CD4-positive, CD25-positive, alpha-beta regulatory T cell (primary cell): ENCODE data around the gene ZBTB37. TPM values are rescaled to one million over a fixed set of nuclear protein-coding genes. Genes with fewer than 3 reads are reported as not detected.

Source experiments
- ATAC-seq, 2 donors: fragments of 150-1000 bp; cut with Tn5 transposase; one replicate each; pipeline ENCODE4 v1.10.0; 2021; ENCODE audit warnings: low read depth in 2 of 2, moderate number of reproducible peaks in 2 of 2, moderate library complexity in 1 of 2
- DNase-seq, 3 donors: peaks; one replicate each; pipeline versions ENCODE4 v3.0.0 to v3.0.0-alpha.2; 2012 to 2022; ENCODE audit warnings: mixed read lengths in 1 of 3
- H3K27ac ChIP-seq: one replicate; pipeline ENCODE4 v1.7.0; 2013; ENCODE audit warnings: mild to moderate bottlenecking, low read length; ENCODE audit not compliant: insufficient read depth, poor library complexity, severe bottlenecking
- H3K27me3 ChIP-seq: one replicate; pipeline ENCODE4 v1.7.0; 2013; ENCODE audit warnings: low read length; ENCODE audit not compliant: control insufficient read depth, insufficient read depth
- H3K36me3 ChIP-seq: one replicate; pipeline ENCODE4 v1.7.0; 2013; ENCODE audit warnings: mild to moderate bottlenecking, low read length, moderate library complexity; ENCODE audit not compliant: control insufficient read depth, insufficient read depth
- H3K4me1 ChIP-seq: 2 replicates; pipeline ENCODE4 v1.7.0; 2013; ENCODE audit warnings: mild to moderate bottlenecking, low read length; ENCODE audit not compliant: insufficient read depth, control insufficient read depth, poor library complexity, severe bottlenecking
- H3K4me3 ChIP-seq: one replicate; pipeline ENCODE4 v1.7.0; 2013; ENCODE audit warnings: low read depth, mild to moderate bottlenecking, low read length, moderate library complexity
- H3K9me3 ChIP-seq, 2 experiments: 1 replicate in 1 of 2; 2 replicates in 1 of 2; pipeline ENCODE4 v1.7.0; 2013; ENCODE audit warnings: low read length in 2 of 2, mild to moderate bottlenecking in 1 of 2, moderate library complexity in 1 of 2; ENCODE audit not compliant: control insufficient read depth in 2 of 2
- H3K27ac Mint-ChIP-seq, 3 donors: one replicate each; pipeline ENCODE4 v1.8.0; 2020 to 2022; ENCODE audit warnings: mild to moderate bottlenecking in 3 of 3, mixed read lengths in 3 of 3, moderate library complexity in 2 of 3
- H3K27me3 Mint-ChIP-seq: one replicate; pipeline ENCODE4 v1.8.0; 2022; ENCODE audit warnings: mild to moderate bottlenecking, mixed read lengths
- H3K36me3 Mint-ChIP-seq: one replicate; pipeline ENCODE4 v1.8.0; 2020; ENCODE audit warnings: mixed read lengths
- H3K4me1 Mint-ChIP-seq, 4 donors: one replicate each; pipeline ENCODE4 v1.8.0; 2020 to 2022; ENCODE audit warnings: mixed read lengths in 4 of 4, mild to moderate bottlenecking in 1 of 4
- H3K4me3 Mint-ChIP-seq, 4 donors: one replicate each; pipeline ENCODE4 v1.8.0; 2020 to 2022; ENCODE audit warnings: mild to moderate bottlenecking in 4 of 4, mixed read lengths in 4 of 4, moderate library complexity in 3 of 4
- H3K9me3 Mint-ChIP-seq, 7 donors: one replicate each; pipeline ENCODE4 v1.8.0; 2020 to 2022; ENCODE audit warnings: mixed read lengths in 7 of 7, mild to moderate bottlenecking in 3 of 7, moderate library complexity in 2 of 7
- polyA plus RNA-seq, 4 donors: library from polyadenylated mRNA; unstranded; fragments of 300-500 nt; fragmentation: Illumina TruSeq; gene quantifications; one replicate each; pipeline ENCODE4 v1.2.3, GENCODE V29; 2021
- total RNA-seq: library from RNA; stranded (reverse); gene quantifications from one replicate; pipeline ENCODE4 v1.2.3, GENCODE V29; 2022

Gene ZBTB37
- total RNA-seq (20.3 TPM), polyA plus RNA-seq (1 to 10 TPM in 2 of 4 donors, under 1 TPM in 2; 0.78 to 1.8 (median 0.97) TPM)

- H3K9me3 ChIP-seq, result no peaks in the 10 kb centered on the region
- H3K27ac Mint-ChIP-seq, result peak within 1 kb of the TSS; percentile 95 to 97 (median 97)
- peaks cover 34% of the 10 kb centered on the region for H3K36me3 ChIP-seq
- no peaks in the 10 kb centered on the region for H3K27me3 ChIP-seq
- DNase-seq (peak; percentile 84 to 95 (median 86)), ATAC-seq (peak; percentile 57 to 60)
- peak within 1 kb of the TSS; percentile 90 to 99 (median 94) for H3K4me3 Mint-ChIP-seq
- H3K36me3 Mint-ChIP-seq, result peaks cover 40% of the 10 kb centered on the region
- H3K27ac ChIP-seq, result peak within 1 kb of the TSS; percentile 98
- H3K4me1 ChIP-seq, result peaks cover 78% of the 10 kb centered on the region
- H3K27me3 Mint-ChIP-seq, result peaks cover 8% of the 10 kb centered on the region
- peak within 1 kb of the TSS; percentile 94 for H3K4me3 ChIP-seq
- H3K4me1 Mint-ChIP-seq, result peaks cover 26 to 83% (median 67%) of the 10 kb centered on the region in 4 donors
- no peaks in the 10 kb centered on the region for H3K9me3 Mint-ChIP-seq
Measured at GRCh38 chr1:173868266-173869020, at the start of gene ZBTB37. Gene ZBTB37 (plus strand): TSS chr1:173868380. CDS start chr1:173870226, 1,846 bp downstream.

DNA sequence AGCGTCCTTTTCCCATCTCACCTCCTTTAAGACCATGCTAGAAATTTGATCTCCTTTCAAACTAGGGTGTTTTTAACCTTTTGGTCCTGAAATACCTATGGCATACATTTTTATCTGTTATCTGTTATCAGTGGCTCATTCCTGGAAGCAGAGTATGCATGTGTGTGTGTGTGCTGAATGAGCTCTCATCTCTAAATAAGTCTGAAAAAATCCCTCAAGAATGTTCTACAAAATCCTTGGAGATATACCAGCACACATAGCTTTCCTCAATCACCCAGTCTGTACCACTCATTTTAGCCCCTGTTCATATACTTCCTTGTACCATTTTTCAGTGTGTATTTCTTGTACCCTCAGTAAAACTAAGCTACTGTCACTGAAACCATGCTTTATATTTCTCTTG lies 49.7 kb upstream of the ZBTB37 start:
- no peak overlapping the region for H3K4me3 ChIP-seq
- H3K4me1 ChIP-seq, result peaks cover 8% of the 10 kb centered on the region
- H3K4me1 Mint-ChIP-seq, result peaks cover 21 to 64% (median 46%) of the 10 kb centered on the region in 4 donors
- H3K36me3 Mint-ChIP-seq, result peaks cover 16% of the 10 kb centered on the region
- ATAC-seq, result no peak
- no peak overlapping the region for H3K27ac ChIP-seq
- H3K9me3 Mint-ChIP-seq, result peaks cover 0 to 3% (median 0%) of the 10 kb centered on the region in 7 donors
- no peaks in the 10 kb centered on the region for H3K27me3 Mint-ChIP-seq
- no peaks in the 10 kb centered on the region for H3K36me3 ChIP-seq
- no peaks in the 10 kb centered on the region for H3K9me3 ChIP-seq
- DNase-seq, result no peak
- peak overlapping the region in 1 of 4 donors; percentile 3 for H3K4me3 Mint-ChIP-seq
- H3K27me3 ChIP-seq, result no peaks in the 10 kb centered on the region
- peak overlapping the region in 1 of 3 donors; percentile 1 for H3K27ac Mint-ChIP-seq

GRCh38 chr1:173821680-173822079 lies 46.5 kb upstream of the ZBTB37 start:
- Histone ChIP-seq H3K4me1 (peaks cover 22% of the 10 kb centered on the region), H3K9me3 (no peaks in the 10 kb centered on the region), H3K4me3 (no peak overlapping the region), H3K36me3 (no peaks in the 10 kb centered on the region), H3K27me3 (no peaks in the 10 kb centered on the region), H3K27ac (no peak overlapping the region)
- peak overlapping the region in 2 of 3 donors; percentile 1 to 4 for H3K27ac Mint-ChIP-seq
- peak overlapping the region in 3 of 4 donors; percentile 5 to 56 (median 39) for H3K4me3 Mint-ChIP-seq
- H3K4me1 Mint-ChIP-seq, result peaks cover 30 to 62% (median 39%) of the 10 kb centered on the region in 4 donors
- no peaks in the 10 kb centered on the region for H3K27me3 Mint-ChIP-seq
- H3K36me3 Mint-ChIP-seq, result peaks cover 12% of the 10 kb centered on the region
- DNase-seq (no peak), ATAC-seq (no peak)
- peaks cover 0 to 2% (median 0%) of the 10 kb centered on the region in 7 donors for H3K9me3 Mint-ChIP-seq

- peaks cover 9% of the 10 kb centered on the region for H3K36me3 Mint-ChIP-seq
- H3K4me3 Mint-ChIP-seq, result peak overlapping the region; percentile 93 to 96 (median 94)
- H3K27me3 Mint-ChIP-seq, result no peaks in the 10 kb centered on the region
- H3K9me3 Mint-ChIP-seq, result peaks cover 0 to 2% (median 0%) of the 10 kb centered on the region in 7 donors
- peak; percentile 6 for ATAC-seq
- Histone ChIP-seq H3K9me3 (no peaks in the 10 kb centered on the region), H3K27me3 (no peaks in the 10 kb centered on the region), H3K27ac (peak overlapping the region; percentile 93), H3K4me3 (peak overlapping the region; percentile 99), H3K36me3 (peaks cover 3% of the 10 kb centered on the region), H3K4me1 (peaks cover 29% of the 10 kb centered on the region)
- H3K4me1 Mint-ChIP-seq, result peaks cover 32 to 70% (median 47%) of the 10 kb centered on the region in 4 donors
- peak overlapping the region; percentile 95 to 98 (median 97) for H3K27ac Mint-ChIP-seq
- no peak for DNase-seq
Measured at GRCh38 chr1:173823781-173824314, 44.3 kb upstream of the ZBTB37 start.

GRCh38 chr1:173824315-173825081 lies 43.7 kb upstream of the ZBTB37 start, which contains the start of the genes CENPL and DARS2:
Gene CENPL (minus strand): TSS chr1:173824883. CDS start chr1:173811299, 13,584 bp downstream.
Gene DARS2 (plus strand): TSS chr1:173824673. CDS start chr1:173825230, 557 bp downstream.
- Mint-ChIP-seq H3K4me3 (peak within 1 kb of the TSS; percentile 93 to 96 (median 94)), H3K9me3 (peaks cover 0 to 2% (median 0%) of the 10 kb centered on the region in 7 donors), H3K36me3 (peaks cover 9% of the 10 kb centered on the region), H3K27me3 (no peaks in the 10 kb centered on the region), H3K27ac (peak within 1 kb of the TSS; percentile 95 to 98 (median 97)), H3K4me1 (peaks cover 35 to 73% (median 48%) of the 10 kb centered on the region in 4 donors)
- Histone ChIP-seq H3K27ac (peak within 1 kb of the TSS; percentile 93), H3K36me3 (peaks cover 3% of the 10 kb centered on the region), H3K4me3 (peak within 1 kb of the TSS; percentile 99), H3K4me1 (peaks cover 29% of the 10 kb centered on the region), H3K9me3 (no peaks in the 10 kb centered on the region), H3K27me3 (no peaks in the 10 kb centered on the region)
- DNase-seq, result peak; percentile 88 to 98 (median 93)
- ATAC-seq, result peak; percentile 90 to 92

GRCh38 chr1:173827611-173828010 lies 40.6 kb upstream of the ZBTB37 start:
- peak overlapping the region in 2 of 4 donors; percentile 7 to 13 for H3K4me3 Mint-ChIP-seq
- Histone ChIP-seq H3K36me3 (peaks cover 21% of the 10 kb centered on the region), H3K4me3 (no peak overlapping the region), H3K27me3 (no peaks in the 10 kb centered on the region), H3K4me1 (peaks cover 29% of the 10 kb centered on the region), H3K9me3 (no peaks in the 10 kb centered on the region), H3K27ac (no peak overlapping the region)
- peaks cover 8% of the 10 kb centered on the region for H3K36me3 Mint-ChIP-seq
- H3K27me3 Mint-ChIP-seq, result no peaks in the 10 kb centered on the region
- H3K27ac Mint-ChIP-seq, result no peak overlapping the region
- DNase-seq (no peak), ATAC-seq (no peak)
- peaks cover 24 to 50% (median 34%) of the 10 kb centered on the region in 4 donors for H3K4me1 Mint-ChIP-seq
- H3K9me3 Mint-ChIP-seq, result peaks cover 0 to 2% (median 0%) of the 10 kb centered on the region in 7 donors

- DNase-seq, result no peak
- Histone ChIP-seq H3K27me3 (no peaks in the 10 kb centered on the region), H3K4me3 (no peak overlapping the region), H3K27ac (no peak overlapping the region), H3K4me1 (peaks cover 5% of the 10 kb centered on the region), H3K9me3 (no peaks in the 10 kb centered on the region), H3K36me3 (peaks cover 59% of the 10 kb centered on the region)
- no peaks in the 10 kb centered on the region for H3K27me3 Mint-ChIP-seq
- H3K27ac Mint-ChIP-seq, result no peak overlapping the region
- peaks cover 0 to 16% (median 8%) of the 10 kb centered on the region in 4 donors for H3K4me1 Mint-ChIP-seq
- no peak overlapping the region for H3K4me3 Mint-ChIP-seq
- no peaks in the 10 kb centered on the region for H3K9me3 Mint-ChIP-seq
- H3K36me3 Mint-ChIP-seq, result peaks cover 23% of the 10 kb centered on the region
- no peak for ATAC-seq
Measured at GRCh38 chr1:173832748-173833147, 35.4 kb upstream of the ZBTB37 start.
